HG03442 (cell line): ENCODE results near the gene RNPS1.
A peak's percentile ranks its signal among the peaks of the same experiment; 100 is the strongest.
"Not testable (repeated sequence)": the region's sequence is repeated elsewhere in the genome, so short reads cannot be mapped to it uniquely, and the experiment has no call there.

ENCODE experiments used
- ATAC-seq: cut with Tn5 transposase; IDR thresholded peaks from one replicate; pipeline ENCODE4 v1.9.1; 2021; ENCODE audit warnings: mild to moderate bottlenecking, moderate library complexity; ENCODE audit not compliant: unreplicated experiment

RNPS1 gene

DNA sequence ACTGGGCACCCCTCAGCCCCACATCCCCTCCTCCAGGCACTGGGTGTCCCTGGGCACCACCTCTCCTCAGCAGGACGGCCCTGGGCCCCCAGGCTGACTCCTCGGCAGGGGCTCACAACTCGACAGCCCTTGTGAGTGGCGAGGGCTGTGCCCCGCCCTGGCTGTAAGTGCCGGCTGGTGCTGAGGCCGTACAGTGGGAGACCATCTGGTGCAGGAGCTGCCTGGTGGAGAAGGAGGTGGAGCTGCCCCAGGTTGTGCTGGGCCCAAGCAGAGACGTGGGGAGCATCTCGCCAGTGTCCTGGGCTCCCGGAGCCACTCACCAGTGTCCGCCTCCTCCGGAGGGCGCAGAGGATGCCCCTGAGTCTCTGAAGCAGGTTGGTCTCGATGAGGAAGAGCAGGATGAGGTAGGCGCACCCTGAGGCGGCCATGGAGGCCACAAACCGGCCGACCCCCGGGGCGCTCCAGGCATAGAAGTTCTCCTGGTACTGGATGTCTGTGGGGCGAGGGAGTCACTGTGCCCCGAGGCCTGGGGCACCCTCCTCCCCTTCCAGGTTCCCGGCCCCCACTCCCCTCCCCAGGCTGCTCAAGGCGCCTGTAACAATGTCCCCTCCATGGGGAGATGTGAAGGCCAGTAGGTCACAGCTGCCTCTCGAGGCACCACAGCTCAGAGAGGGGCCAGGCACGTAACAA, 15.1 kb upstream of the RNPS1 start:
- ATAC-seq: no peak

DNA sequence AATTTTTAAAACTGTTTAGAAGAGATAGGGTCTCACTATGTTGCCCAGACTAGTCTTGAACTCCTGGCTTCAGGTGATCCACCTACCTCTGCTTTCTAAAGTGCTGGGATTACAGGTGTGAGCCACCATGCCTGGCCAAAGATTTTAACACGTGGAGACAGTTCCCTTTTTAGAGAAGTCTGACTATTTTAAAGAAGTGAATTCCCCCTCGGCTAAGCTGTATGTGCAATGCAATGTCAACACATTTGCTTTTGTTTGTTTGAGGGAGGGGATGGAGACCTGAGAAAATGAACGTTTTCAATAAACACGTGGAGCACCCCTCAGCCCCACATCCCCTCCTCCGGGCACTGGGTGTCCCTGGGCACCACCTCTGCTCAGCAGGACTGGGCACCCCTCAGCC, 14.3 kb upstream of the RNPS1 start:
- no peak for ATAC-seq

DNA sequence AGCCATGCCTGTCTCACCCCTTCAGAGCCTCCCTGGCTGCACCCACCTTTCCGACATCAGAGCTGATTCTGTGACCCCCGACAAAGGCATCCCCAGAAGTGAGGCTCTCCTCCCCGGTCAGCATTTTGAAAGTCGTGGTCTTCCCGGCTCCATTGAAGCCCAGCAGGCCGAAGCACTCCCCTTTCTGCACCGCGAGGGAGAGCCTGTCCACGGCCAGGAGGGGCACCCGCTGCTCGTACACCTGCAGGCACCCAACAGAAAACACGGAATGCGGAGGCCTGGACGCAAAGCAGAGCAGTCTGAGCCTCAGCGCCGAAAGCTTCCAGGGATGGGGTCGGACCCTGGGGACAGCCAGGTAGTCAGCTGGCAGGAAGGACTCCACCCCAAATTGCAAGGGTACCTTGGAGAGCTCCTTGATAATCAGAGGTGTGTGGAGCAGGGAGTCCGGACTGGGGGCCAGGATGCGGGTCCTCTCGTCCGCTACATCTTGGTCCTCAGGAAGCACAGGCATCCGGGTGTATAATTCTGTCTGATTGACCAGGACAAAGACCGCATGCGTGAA, 13.1 kb upstream of the RNPS1 start:
- no peak for ATAC-seq

DNA sequence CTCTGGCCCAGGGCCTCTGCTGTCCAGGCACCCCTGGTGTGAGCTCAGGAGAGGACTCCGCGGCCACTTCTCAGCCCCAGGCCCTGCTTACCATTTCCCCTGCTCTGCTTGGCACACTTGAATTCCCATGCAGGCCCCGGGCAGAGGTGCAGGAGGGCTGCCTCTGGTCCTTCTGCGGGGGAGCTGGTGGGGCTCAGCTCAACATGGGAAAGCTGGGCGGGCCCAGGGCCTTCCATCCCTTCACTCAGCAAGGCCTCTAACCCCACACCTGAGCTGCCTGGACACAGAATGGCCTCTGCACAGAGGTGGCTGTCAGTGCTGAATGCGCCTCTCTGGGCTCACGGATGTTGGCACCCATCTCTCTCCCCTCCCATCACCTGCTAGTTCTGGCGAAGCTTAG, 12.5 kb upstream of the RNPS1 start:
- no peak for ATAC-seq

DNA sequence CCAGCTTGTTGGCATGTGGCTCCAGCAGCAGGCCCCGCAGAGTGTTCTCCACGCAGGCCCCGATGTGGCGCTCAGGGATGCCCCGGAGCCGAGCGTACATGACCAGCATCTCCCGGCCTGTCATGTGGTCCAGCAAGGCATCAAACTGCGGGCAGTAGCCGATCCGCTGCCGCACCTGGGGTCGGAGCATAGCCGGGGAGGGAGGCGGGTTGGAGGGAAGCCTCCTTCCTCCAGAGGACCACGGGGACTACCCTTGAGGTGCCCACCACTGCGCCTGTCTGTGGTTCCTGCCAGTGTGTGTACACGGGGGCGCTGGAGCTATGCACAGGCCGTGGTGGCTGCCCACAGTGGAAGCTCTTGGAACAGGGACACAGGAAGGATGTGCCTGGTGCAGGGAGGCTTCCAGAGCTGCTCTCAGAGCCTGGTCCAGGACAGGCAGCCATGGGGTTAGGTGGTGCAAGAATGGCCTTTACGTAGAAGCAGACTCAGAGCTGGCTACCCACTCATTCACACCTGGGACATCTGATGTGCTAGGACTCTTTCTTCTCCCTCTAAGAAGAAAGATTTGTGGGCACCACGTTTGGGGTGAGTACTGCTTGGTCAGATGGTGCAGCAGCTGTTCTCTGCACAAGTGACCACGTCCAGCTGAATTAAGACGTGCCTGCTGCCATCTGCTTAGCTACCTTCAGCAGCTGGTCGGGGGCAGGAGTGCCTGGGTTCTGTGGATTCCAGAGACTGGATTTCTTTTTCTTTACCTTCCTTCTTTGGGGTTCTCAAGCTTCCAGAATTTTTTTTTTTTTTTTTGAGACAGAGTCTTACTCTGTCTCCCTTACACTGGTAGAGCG, 11.3 kb upstream of the RNPS1 start:
- ATAC-seq: no peak

DNA sequence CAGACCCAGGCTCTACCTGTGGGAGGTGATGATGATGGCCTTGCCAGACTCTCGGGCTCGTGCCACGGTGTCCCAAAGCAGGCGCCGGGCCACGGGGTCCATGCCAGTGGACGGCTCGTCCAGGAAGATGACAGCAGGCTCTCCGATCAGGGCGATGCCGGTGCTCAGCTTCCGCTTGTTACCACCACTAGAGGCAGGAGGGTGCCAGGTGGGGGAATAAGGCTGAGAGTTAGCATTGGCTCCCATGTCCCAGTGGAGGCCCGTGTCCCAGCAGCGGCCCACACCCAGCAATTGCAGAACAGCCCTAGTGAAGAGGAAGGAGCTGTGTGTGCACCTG, 10.3 kb upstream of the RNPS1 start:
- no peak for ATAC-seq

DNA sequence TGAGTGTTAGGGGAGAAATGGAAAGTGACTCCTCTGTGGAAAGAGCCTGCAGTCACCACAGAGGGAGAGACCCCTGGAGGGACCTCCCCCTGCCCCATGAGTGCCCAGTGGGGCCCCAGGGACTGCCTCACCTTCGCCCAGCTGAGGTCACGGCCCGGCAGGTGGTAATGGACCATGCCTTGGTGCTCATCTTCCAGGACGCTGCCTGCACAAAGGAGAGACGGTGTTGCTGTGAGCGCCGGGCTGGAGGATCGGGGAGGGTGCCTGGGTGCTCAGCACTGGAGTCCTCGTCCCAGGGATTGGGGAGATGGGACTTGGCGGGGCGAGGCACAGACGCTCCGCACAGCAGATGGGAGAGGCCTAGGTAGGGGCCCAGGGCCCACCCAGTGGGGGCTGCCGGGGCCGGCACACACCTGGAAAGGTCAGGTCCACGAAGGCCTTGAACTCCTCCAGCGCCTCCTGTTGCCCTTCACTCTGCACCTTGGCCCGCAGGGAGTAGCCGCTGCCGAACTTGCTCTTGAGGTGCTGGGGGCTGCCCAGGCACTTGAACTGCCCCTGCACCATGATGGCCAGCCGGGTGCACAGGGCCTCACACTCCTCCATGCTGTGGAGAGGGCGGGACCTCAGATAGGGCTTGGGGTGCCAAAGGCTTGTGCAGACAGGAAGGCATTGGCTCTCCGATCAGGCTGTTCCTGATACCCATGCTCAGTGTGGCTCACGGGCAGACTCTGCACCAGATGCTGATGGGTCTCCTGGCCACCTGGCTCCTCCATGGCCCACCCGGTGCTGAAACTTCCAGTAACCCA, 9.7 kb upstream of the RNPS1 start:
- no peak for ATAC-seq

DNA sequence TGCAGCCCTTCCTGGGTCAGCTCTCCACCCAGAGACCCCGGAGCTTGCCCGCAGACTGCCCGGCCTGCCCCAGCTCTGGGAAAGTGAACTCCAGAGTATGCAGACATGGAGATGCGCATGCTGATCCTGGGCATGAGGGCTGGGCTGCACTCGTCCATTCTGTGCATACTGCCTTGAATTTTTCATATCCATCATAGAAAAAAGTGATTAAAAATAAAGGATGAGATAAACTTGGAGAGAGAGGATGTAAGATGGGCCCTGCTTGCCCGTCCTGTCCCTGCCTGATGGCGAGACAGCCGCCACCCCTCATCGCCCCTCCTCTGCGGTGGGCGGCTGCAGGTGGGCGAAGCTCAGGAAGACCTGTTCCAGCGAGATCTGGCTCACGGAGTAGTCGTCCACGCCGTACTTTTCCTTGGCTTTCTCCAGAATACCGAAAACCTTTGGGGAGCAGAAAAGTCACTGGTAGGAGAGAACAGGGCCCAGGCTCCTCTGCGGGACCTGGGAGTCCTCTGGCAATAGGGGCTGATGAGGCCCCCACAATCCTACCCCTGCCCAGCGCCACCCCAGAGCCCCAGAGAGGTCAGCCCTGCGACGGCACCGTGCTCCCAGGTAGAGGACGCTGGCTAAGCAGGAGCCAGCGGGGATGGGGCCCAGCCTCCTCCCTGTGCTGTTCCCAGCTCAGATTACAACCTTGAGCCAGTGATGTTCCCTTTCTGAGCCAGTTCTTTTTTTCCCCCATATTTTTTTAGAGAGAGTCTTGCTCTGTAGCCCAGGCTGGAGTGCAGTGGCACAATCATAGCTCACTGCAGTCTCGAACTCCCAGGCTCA, 8.7 kb upstream of the RNPS1 start:
- ATAC-seq: no peak

DNA sequence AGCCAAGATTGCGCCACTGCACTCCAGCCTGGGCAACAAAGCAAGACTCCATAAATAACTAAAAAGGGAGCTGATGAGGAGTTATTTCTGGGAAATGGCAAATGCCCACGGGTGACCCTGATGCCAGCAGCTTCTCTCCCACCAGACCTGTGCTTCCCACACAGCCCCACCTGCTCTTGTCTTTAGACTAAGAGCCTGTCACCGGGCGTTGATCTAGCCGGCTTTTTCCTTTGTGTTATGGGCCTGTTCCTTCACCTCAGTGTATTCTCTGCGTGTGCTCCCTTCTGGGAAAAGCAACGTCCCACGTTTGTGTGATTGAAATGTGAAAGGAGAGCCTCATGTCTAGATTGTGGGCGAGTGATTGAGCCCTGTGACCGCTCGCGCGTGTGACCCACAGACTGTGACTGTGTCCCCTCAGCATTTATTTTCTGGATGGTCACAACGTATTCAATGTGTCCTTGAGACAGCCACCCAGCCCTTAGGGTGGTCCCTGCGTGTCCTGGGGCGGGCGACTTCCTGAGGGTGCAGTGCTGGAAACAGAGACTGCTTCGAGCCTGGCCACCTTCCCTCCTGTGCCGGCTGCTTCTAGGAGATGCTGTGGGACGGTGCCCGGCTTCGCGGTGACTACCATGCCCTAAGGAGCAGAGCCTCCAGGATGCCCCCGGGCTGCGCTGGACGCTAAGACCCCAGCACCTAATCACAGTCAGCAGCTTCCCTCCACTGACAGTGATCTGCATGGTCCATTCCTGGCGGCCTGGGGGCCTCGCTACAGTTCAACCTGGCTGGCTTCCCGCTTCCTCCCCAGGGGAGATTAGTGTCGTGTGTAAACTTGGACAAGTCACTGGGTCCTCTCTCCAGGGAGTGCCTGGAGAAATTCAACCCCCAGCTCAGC, 7.8 kb upstream of the RNPS1 start:
- ATAC-seq: no peak

DNA sequence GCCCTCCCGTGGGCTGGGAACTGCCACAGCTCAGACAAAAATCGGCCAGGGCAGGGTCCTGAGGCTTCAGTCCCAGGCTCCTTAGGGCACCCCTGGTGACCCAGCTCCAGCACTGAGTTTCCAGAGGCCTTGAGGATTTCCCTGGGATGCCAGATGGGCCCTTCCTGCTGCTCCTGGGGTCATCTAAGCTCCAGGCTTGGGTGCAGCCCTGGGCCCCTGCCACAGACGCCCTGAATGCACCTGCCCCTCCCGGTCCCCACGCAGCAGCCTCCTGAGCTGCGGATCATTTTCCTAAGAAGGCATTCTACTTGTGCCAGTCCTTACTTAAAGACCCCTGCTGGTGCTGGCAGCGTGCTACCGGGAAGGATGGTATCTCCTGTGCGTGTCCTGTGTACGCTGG, 6.0 kb upstream of the RNPS1 start:
- ATAC-seq: no peak

DNA sequence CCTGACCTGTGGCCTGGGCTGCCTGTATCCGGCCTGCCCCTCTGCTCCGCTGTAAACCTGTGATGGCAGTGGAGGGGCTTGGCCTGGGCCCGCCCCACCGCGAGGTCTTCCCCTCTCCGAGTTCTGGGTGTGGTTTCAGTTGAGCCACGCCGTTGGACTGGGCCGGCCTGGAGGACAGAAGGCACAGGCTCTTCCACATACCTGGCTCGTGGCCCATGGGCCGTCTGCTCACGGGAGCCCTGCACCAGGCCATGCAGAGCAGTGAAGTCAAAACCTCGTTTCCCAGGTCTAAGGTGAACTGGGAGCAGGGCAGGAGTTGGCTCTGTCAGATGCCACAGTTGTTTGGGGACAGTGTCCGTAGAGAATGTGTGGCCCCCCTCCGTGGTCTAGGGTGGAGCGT, 5.6 kb upstream of the RNPS1 start:
- ATAC-seq: no peak

DNA sequence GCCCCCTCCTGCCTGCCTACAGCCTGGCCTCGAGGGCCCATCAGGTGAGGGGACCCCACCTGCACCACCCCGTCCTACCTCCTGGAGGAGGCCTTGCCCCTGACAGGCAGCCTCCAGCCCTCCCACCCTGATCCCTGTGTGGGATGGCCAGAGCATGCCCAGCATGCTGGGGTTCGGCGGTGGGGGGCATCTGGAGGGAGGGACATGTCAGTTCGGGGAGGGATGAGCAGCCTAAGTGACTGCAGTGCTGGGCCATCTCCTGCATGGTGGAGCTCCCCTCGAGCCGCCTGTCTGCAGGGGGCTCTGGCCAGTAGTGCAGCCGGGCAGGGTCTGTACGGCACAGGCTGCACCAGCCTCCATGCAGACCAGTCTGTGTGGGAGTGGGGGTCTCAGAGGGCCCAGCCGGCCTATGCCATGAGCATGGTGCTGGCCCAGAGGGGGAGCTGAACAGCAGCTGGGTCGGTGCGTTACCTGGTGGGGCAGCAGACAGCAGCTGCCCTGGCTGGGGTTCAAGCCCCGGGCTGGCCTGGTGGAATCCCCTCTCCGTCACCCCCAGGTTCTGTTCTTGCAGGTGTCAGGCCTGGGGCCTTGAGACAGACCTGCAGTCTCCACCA, 4.0 kb upstream of the RNPS1 start:
- ATAC-seq: no peak

DNA sequence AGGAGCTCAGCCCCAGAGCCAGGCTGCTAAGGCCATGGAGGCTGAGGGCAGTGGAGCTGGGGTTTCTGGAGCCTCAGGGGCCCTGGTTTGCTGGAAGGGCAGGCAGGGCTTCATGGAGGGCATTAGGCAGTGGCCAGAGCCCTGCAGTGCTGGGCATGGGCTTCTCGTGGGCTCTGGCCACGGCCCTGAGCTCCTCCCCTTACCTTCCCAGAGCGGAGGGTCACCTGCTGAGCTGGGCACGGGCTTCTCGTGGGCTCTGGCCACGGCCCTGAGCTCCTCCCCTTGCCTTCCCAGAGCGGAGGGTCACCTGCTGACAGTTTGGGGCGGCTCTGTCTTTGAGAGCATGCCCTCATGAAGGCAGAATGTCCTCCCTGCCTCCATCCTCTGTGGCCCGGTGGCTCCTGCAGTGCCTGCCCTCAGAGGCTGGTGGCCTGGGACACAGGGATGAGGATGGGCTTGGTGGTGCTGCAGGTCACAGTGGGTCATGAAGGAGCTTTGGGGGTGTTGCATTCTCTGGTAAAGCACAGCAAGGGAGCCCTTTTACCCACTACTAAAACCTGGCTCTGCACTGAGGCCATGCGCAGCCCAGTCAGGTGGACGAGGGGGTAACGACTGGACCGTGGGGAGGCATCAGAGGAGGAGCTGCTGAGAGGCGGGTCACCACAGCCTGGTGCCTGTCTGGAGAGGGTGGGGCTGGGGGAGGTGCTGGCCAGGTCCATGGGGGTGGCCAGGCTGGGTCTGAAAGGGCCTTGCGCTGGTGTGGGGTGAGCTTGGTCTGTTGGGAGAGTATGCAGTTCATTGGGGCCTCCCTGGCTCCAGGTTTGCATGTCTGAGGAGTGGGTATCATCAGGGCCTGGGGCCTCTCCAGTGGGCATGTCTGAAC, 2.9 kb upstream of the RNPS1 start:
- ATAC-seq: no peak

DNA sequence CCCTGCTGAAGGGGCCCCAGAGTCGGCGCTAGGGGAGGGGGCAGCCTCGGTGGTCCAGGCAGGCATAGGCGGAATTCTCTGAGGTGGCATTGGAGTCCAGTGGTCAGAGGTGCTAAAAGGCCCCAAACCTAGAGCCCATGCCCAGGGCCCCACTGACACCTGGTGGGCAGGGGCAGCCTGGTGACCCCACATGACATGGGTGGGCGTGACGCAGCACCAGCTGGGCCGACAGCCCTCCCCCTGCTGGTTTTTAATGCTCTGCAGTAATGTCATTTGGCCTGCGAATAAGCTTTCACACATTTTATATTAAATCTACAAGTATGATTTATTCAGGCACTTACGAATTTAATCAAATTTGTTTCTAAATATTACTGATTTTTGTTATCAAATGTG, 2.1 kb upstream of the RNPS1 start:
- no peak for ATAC-seq

DNA sequence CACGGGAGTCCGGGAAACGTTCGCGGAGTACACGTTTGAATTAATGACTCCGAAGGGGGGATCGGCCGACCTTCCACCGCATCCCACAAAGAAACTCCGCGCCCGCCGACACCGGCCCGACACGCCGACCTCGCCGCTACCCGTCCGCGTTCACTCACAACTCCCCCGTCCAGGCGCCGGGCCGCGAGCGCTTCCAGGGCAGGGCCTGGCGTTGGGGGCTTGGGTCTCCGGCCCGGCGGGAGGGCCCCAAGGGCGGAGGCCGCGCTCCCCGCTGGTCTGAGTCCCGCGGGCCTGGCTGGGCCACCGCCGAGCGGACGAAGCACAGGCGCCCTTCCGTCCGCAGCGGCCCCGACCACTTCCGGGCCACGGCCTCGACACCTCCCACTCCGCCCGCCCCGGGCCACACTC, 417 bp downstream of the RNPS1 start:
- ATAC-seq: peak; percentile 57

DNA sequence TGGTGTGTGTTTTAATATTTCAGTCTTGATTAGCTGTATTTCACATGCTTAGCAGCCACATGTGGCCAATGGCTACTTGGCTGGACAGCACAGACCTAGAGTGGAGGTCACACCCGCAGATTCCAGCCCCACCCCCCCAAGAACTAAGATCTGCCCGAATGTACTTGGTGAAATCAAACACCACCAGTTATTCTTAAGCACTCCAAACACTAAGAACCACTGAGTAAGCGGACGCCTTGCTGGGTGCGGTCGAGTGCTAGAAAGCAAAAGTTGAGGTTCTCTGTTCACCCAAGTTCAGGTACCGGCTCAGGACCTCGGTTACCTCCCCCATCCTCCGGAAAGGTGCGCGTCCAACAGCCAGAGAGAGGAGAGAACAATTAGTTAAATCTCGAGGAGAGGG, 1.0 kb downstream of the RNPS1 start:
- ATAC-seq: not testable (repeated sequence)

DNA sequence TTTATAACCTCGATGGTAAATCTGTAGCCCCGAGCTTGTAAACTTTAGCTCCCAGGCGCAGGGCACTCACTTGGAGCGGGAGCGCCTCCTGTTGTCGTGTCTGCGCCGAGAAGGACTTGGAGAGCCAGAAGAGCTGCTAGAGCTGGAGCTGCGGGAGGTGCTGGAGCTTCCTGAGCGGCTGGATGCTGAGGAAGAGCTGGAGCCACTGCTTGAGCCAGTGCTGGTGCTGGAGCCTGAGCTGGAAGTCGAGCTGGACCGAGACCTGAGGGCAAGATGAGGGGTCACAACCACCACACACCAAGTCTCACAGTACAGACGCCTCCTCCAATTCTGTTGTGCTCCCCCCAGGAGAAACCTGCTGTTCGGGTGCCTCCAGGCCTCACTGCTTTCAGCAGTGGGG, 4.9 kb downstream of the RNPS1 start:
- ATAC-seq: not testable (repeated sequence)

DNA sequence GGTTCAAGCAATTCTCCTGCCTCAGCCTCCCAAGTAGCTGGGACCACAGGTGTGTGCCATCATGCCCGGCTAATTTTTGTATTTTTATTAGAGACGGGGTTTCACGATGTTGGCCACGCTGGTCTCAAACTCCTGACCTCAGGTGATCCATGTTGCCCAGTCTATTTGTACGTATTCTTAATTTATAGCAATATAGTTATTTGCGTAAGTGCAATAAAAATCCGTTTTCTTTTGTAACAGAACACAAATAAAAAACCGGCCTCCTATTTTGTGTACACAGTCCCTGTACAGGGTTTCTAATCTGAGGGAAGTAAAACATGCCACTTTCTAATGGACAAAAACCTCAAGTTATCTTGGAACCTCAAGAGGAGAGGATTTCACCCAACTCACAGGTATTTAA, 7.7 kb downstream of the RNPS1 start:
- no peak for ATAC-seq
